Skin epidermis (tissue), 12 donors: Measurements from ENCODE around the gene TUBA3E.
"Not testable (repeated sequence)": the region's sequence is repeated elsewhere in the genome, so short reads cannot be mapped to it uniquely, and the experiment has no call there.

ENCODE experiments used
- H3K27ac ChIP-seq, 21 experiments: fragments of 200-600 bp; sonication (generic) in 11 of 21; one replicate each; pipeline ENCODE4 v1.5.0; 2020; ENCODE audit warnings: mild to moderate bottlenecking in 3 of 21, inconsistent platforms in 2 of 21, moderate library complexity in 2 of 21
- H3K4me3 ChIP-seq, 7 experiments: fragments of 200-600 bp; sonication (generic) in 2 of 7; one replicate each; pipeline ENCODE4 v1.5.0; 2020; ENCODE audit warnings: inconsistent platforms in 2 of 7, mild to moderate bottlenecking in 2 of 7, moderate library complexity in 1 of 7

TUBA3E gene

DNA sequence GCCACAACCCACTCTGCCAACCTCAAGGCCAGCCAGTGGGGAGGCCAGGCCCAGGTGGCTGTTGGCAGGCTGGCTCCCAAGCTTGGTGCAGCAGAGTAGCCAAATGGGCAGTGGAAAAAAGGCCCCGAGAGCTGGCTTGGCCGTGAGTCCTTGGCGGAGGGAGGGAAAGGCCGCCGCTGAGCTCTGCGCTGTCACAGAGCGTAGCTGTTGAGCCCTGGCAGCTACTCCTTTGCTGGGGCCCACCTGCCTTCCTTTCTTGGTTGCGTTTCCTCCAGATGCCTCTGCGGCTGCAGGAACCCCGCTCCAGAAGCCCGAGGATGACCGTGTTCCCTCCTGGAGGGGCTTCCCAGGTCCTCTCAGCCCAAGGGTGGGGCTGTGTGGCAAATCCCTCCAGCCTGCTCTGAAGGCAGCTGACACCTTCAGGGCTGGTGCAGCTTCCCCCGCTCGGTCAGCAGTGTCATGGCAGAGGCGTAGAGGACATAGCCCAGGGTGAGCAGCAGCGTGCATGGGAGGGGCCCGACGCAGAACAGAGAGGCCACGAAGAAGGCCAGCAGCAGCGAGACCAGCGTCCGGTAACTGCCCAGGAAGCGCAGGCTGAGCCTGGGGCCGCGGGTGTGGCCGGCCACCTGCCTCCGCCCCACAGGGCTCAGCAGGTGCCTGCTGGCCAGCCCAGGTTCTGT lies 46.0 kb downstream of the TUBA3E start:
- H3K4me3 ChIP-seq, H3K27ac ChIP-seq: not testable (repeated sequence)

DNA sequence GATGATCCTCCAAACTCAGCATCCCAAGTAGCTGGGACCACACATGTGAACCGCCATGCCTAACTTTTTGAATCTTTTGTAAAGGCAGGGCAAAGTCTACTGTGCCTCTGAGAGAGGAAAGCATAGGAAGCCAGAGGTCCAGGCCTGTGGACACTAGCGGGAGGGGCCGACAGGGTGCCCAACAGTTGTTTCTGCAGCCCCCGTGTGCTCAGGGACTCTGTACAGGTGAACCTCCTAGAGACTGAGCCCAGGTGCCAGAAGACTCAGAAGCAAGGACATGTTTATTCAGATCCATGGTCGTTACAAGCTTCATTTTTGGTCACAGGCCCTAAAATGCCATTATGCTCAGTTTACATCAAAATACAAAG lies 47.1 kb downstream of the TUBA3E start:
- not testable (repeated sequence) for H3K4me3 ChIP-seq, H3K27ac ChIP-seq

DNA sequence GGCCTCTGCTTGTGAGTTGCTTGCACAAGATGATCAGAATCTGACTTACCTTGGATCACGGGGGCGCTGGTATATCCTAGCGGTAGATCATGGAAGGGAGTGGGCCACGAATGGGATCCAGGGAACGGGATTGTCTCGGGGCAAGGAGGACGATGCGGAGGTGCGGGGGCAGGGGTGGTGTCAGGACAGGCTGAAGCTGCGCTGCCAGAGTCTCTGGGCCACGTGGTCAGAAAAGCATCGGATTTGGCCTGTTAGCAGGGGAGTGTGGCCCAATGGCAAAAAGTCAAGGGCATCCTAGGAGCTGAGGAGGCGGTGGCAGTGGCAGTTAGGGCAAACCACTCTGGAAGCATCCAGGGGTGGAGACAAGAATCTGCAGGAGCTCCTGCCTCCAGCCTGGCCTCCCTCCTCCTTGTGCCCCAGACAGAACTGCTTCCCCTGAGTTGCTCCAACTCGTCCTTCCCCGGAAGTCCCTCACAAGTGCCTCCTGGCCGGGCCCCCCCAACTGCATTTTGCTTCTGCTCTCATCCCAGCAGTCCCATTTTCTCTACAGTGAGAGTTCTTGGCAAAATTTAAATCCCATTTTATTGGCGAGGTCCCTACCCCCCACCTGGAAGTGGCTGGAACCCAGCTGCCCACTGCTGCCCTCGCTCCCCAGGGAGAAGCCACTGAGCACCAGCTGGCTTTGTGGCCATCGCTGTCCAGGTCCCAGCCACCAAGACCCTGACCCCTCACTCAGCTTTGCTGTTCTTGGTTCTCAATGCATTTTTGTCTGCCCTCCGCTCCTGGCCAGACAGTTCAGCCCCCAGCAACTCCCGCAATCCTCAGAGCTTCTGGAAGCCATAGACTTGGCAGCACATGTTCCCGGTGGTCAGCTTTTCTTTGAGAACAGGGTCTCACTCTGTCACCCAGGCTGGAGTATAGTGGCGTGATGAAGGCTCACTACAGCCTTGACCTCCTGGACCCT lies 47.8 kb downstream of the TUBA3E start:
- H3K27ac ChIP-seq, result no peak overlapping the region
- no peak overlapping the region for H3K4me3 ChIP-seq

DNA sequence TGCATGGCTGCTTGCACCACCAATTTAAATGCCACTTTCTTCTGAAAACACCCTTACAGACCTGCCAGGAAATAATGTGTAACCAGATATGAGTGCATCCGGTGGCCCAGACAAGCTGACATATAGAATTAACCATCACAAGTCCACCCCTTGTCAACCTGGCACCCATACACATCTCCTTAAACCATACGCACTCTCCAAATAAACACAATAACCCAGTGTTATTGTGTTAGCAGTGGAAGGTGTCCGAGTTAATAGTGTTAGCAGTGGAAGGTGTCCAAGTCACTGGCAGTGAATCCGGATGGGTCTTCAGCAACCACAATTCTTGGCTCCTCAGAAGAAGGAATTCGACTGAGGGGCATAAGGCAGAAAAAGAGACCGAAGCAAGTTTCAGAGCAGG lies 49.7 kb downstream of the TUBA3E start:
- H3K27ac ChIP-seq, H3K4me3 ChIP-seq: not testable (repeated sequence)

DNA sequence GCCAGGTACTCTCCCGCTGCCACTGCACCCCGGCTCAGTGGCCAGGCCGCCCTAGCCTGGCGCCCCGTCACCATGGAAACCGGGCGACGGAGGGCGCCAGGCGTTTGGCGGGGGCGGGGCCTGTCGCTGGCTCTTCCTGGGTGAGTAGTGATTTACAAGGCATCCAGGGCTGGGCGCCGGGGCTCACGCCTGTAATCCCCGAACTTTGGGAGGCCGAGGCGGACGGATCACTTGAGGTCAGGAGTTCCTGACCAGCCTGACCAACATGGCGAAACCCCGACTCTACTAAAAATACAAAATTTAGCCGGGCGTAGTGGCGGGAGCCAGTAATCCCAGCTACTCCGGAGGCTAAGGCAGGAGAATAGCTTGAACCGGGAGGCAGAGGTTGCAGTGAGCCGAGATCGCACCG lies 53.2 kb downstream of the TUBA3E start, which contains the start of gene CCDC74B:
Gene CCDC74B (minus strand): TSS at position 107 of the 409 bp plus-strand sequence. CDS start 116 bp downstream, outside the sequence.
- not testable (repeated sequence) for H3K27ac ChIP-seq
- H3K4me3 ChIP-seq, result peak within 1 kb of the TSS; percentile 12 to 42 (median 26)

DNA sequence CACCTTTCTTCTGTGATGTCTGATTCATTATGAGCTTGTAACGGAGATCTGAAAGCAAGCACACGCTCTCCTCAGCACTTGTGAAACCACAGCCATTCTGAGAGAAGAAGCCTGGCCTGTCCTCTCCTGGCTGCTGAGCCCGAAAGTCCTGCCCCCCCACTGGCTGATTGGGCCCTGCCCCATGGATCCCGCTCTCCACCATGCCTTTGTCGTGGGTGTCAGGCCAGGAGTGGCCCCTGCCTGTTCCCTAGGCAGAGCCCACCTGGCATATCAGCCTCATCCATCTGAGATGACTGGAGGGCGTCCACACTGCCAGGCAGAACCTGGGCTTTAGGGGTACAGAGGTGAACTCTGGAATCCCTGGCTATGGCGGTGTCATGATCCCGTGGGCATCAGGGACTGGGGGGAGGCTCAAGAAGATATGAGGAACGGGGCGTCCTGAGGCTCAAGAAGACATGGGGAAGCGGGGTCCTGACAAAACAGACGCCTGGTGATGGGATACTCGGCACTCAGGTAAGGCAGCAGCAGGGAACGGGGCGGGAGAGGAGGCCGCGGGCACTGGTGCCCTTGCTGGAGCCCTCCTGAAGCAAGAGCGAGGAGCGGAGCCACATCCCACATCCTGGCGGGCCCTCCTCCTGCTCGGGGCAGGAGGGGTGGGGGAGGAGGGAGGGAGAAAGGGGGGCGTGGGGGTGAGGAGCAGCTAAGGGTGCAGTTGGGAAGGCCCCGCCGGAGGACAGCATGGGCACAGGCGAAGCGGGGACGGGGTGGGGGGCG lies 54.8 kb downstream of the TUBA3E start:
- H3K27ac ChIP-seq, result not testable (repeated sequence)
- peak overlapping the region in 2 of 7 experiments; percentile 1 to 9 for H3K4me3 ChIP-seq

DNA sequence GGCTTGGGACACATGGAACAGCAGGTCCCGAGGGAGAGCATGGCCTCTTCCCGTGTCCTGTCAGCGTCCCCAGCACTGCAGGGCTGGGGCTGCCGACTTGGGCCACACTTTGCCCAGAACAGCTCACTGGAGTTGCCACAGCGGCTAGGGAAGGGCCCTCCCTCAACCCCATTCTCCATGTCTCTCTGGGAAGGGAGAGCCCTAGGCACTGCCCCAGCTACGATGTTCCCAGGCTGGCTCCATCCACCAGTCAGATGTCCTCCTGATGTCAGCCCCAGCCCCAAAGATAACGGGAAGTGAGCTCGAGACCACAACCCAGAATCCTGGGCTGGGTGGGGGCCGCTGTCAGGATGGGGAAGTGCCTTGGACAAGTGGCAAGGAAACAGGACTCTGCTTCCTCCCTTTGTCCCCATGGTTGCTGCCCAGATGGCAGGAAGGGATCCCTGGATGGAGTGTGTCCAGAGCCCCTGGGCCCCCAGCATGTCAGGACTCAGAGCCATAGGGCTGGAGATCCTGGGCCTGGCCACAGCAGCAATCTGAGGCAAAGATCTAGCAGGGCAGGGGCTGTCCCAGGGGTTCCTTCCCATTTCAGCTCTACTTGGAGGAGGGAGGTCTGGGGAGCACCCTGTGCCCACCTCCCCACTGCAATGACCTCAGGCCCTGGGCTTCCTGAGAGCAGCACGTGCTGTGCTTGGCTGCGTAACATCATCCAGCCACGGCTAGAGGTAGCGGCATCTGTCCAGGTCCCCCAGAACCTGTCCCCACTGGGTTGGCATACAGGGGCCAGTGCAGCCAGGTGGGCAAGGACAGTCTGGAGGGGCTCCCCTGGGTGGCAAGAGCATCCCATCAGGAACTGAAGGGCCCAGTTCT lies 55.6 kb downstream of the TUBA3E start:
- not testable (repeated sequence) for H3K27ac ChIP-seq, H3K4me3 ChIP-seq
